Psoas muscle (tissue), 8 donors: Measurements from ENCODE around the gene ADAP1. TPM values are rescaled to one million over a fixed set of nuclear protein-coding genes. Genes with fewer than 3 reads are reported as not detected.
"Not testable (repeated sequence)": the region's sequence is repeated elsewhere in the genome, so short reads cannot be mapped to it uniquely, and the experiment has no call there.

ENCODE experiments used
- ATAC-seq, 4 donors: fragments of 200-7000 bp; cut with Tn5 transposase; one replicate each; pipeline ENCODE4 v1.9.1; 2020; ENCODE audit warnings: moderate library complexity in 3 of 4, mild to moderate bottlenecking in 2 of 4
- DNase-seq, 2 donors: peaks; one replicate each; pipeline ENCODE4 v3.0.0-alpha.2; 2020
- H3K27ac ChIP-seq: fragments of 200-600 bp; one replicate; pipeline ENCODE4 v1.8.0; 2022
- H3K27me3 ChIP-seq, 3 donors: fragments of 200-600 bp in 1 of 3; one replicate each; pipeline versions ENCODE4 v1.6.1 to v1.8.0; 2013 to 2022; ENCODE audit warnings: low read length in 2 of 3, mild to moderate bottlenecking in 2 of 3, moderate library complexity in 1 of 3; ENCODE audit not compliant: insufficient read depth in 3 of 3
- H3K36me3 ChIP-seq, 2 donors: fragments of 200-600 bp in 1 of 2; one replicate each; pipeline versions ENCODE4 v1.6.1 to v1.8.0; 2013 to 2022; ENCODE audit warnings: low read depth in 1 of 2, mild to moderate bottlenecking in 1 of 2, moderate library complexity in 1 of 2; ENCODE audit not compliant: insufficient read depth in 1 of 2
- H3K4me1 ChIP-seq: fragments of 200-600 bp; one replicate; pipeline ENCODE4 v1.8.0; 2022
- H3K4me3 ChIP-seq: fragments of 200-600 bp; one replicate; pipeline ENCODE4 v1.8.0; 2022; ENCODE audit warnings: mild to moderate bottlenecking
- H3K9me3 ChIP-seq: fragments of 200-600 bp; one replicate; pipeline ENCODE4 v1.8.0; 2022
- CTCF ChIP-seq: fragments of 200-600 bp; IDR thresholded peaks from one replicate; pipeline ENCODE4 v1.8.0; 2022; ENCODE audit warnings: antibody characterized with exemption
- WGBS, 3 donors: extraction: QIAGEN DNeasy Blood & Tissue Kit; methylation state at CpG; one replicate each; pipeline versions ENCODE4 v1.1.6 to v1.1.7; 2013; 5-methylcytosine and 5-hydroxymethylcytosine counted together
- intact Hi-C, 2 donors: fragments of 100-400 bp; cut with DNase I; formaldehyde crosslinking; loops; one replicate each; pipeline versions ENCODE4 v1.11.0 to v1.14.2; 2022
- polyA plus RNA-seq, 3 donors: library from polyadenylated mRNA; stranded (reverse); fragments of 200-250 nt; gene quantifications; one replicate each; pipeline ENCODE4 v1.2.3, GENCODE V29; 2013
- total RNA-seq, 4 donors: library from RNA; stranded (reverse); fragmentation: NEBNext Ultra II Directional in 2 of 4; extraction: Animal tissue kit (Norgen Biotek cat#: 25700) in 2 of 4; gene quantifications; one replicate each; pipeline versions ENCODE4 v1.2.1 to v1.2.4, GENCODE V29; 2021 to 2023
- donor health status: healthy with polysubstance abuse.
- donor health status: DM: no; HTN: no; CAD: no; lungs with moderate emphysema.
- donor health status: Bipolar disorder and iron deficiency.
- donor health status: healthy.
- donor health status: DM: yes; HTN: yes; CAD: no.
- donor health status: DM: no; HTN: no; CAD: no.
- donor health status: DM: no; HTN: no; CAD: no.
- donor health status: DM: yes; HTN: yes; CAD: no.

The ADAP1 gene
- total and polyA plus RNA-seq, 7 donors, result 0.18 to 1.4 (median 0.88) TPM

- Histone ChIP-seq H3K27me3 (peaks cover 0 to 33% (median 2%) of the 10 kb centered on the region in 3 donors), H3K9me3 (no peaks in the 10 kb centered on the region), H3K4me1 (no peaks in the 10 kb centered on the region), H3K4me3 (peak overlapping the region; percentile 51), H3K27ac (no peak overlapping the region), H3K36me3 (no peaks in the 10 kb centered on the region)
- ATAC-seq (peak in 3 of 4 donors; percentile 50 to 65 (median 59)), DNase-seq (peak; percentile 72 to 79)
- intact Hi-C loops, result loop anchor here in 1 of 2 donors (5.0 kb wide), 2 partner anchors 48 to 158 kb away; no protein-coding TSS in a partner anchor
- 28 to 40% (median 35%) methylated on average over 50 to 56 of the region's 58 CpGs for WGBS, 3 donors
- no peak for TF ChIP-seq CTCF
Observed at GRCh38 chr7:909358-910329, 44.8 kb downstream of the ADAP1 start.

GRCh38 chr7:908591-909357, 45.7 kb downstream of the ADAP1 start:
- intact Hi-C loops, result loop anchor here in 1 of 2 donors (5.0 kb wide), 2 partner anchors 49 to 159 kb away; no protein-coding TSS in a partner anchor
- ATAC-seq (peak; percentile 78 to 92 (median 85)), DNase-seq (peak; percentile 75 to 82)
- peak; percentile 66 for TF ChIP-seq CTCF
- H3K9me3 ChIP-seq, H3K36me3 ChIP-seq, H3K4me1 ChIP-seq, H3K27ac ChIP-seq: not testable (repeated sequence)
- WGBS, 3 donors, result 16 to 42% (median 24%) methylated on average over 33 to 63 of the region's 73 CpGs
- Histone ChIP-seq H3K4me3 (peak overlapping the region; percentile 51), H3K27me3 (peaks cover 0 to 42% (median 4%) of the 10 kb centered on the region in 3 donors)

- Histone ChIP-seq H3K36me3 (no peaks in the 10 kb centered on the region), H3K27me3 (peaks cover 0 to 48% (median 6%) of the 10 kb centered on the region in 3 donors), H3K4me3 (no peak overlapping the region), H3K4me1 (no peaks in the 10 kb centered on the region), H3K27ac (no peak overlapping the region), H3K9me3 (no peaks in the 10 kb centered on the region)
- intact Hi-C loops, result loop anchor here in 1 of 2 donors (5.0 kb wide), 2 partner anchors 49 to 159 kb away; no protein-coding TSS in a partner anchor
- no peak for TF ChIP-seq CTCF
- 75 to 76% (median 76%) methylated on average over 10 to 12 of the region's 12 CpGs for WGBS, 3 donors
- DNase-seq (no peak), ATAC-seq (no peak)
Observed at GRCh38 chr7:908159-908581, 46.3 kb downstream of the ADAP1 start.

GRCh38 chr7:907158-907980, 47.1 kb downstream of the ADAP1 start:
- intact Hi-C loops, result loop anchor here in 1 of 2 donors (5.0 kb wide), 2 partner anchors 50 to 160 kb away; no protein-coding TSS in a partner anchor
- 46 to 59% (median 50%) methylated on average over 49 of the region's 49 CpGs for WGBS, 3 donors
- Histone ChIP-seq H3K36me3 (no peaks in the 10 kb centered on the region), H3K4me1 (no peaks in the 10 kb centered on the region), H3K27ac (no peak overlapping the region), H3K9me3 (no peaks in the 10 kb centered on the region), H3K27me3 (peaks cover 0 to 53% (median 6%) of the 10 kb centered on the region in 3 donors), H3K4me3 (no peak overlapping the region)
- peak in 1 of 2 donors; percentile 54 for DNase-seq
- ATAC-seq, result no peak
- no peak for TF ChIP-seq CTCF
